GM12872 (cell line): ENCODE results near the gene MBD3L1.

Source experiments
- TF ChIP-seq, protein P1 (sequence below): IDR thresholded peaks from 3 replicates; pipeline ENCODE4 v1.5.1; 2011; ENCODE audit warnings: low read depth, mild to moderate bottlenecking, low read length, moderate library complexity; ENCODE audit not compliant: insufficient read depth

Gene MBD3L1

DNA sequence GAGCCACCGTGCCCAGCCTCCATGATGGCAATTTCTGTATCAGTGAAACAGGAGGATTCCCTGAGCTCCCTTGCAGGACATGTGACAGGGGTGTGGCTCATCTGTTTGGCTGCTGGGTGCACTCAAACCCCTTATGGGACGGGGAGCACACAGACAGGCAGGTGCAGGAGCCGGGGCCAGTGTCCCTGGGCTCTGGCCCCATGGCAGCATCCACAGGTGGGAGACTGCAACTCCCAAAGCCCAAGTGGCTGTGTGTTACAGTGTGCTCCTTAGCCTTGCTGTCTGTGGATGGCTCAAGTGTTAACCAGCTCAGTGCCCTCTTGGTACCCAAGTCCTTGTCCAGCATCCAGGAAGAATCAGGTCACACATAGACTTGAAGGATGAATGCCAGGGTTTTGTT is 14.6 kb downstream of the MBD3L1 start:
- TF ChIP-seq, protein P1, sequence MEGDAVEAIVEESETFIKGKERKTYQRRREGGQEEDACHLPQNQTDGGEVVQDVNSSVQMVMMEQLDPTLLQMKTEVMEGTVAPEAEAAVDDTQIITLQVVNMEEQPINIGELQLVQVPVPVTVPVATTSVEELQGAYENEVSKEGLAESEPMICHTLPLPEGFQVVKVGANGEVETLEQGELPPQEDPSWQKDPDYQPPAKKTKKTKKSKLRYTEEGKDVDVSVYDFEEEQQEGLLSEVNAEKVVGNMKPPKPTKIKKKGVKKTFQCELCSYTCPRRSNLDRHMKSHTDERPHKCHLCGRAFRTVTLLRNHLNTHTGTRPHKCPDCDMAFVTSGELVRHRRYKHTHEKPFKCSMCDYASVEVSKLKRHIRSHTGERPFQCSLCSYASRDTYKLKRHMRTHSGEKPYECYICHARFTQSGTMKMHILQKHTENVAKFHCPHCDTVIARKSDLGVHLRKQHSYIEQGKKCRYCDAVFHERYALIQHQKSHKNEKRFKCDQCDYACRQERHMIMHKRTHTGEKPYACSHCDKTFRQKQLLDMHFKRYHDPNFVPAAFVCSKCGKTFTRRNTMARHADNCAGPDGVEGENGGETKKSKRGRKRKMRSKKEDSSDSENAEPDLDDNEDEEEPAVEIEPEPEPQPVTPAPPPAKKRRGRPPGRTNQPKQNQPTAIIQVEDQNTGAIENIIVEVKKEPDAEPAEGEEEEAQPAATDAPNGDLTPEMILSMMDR = no peak

DNA sequence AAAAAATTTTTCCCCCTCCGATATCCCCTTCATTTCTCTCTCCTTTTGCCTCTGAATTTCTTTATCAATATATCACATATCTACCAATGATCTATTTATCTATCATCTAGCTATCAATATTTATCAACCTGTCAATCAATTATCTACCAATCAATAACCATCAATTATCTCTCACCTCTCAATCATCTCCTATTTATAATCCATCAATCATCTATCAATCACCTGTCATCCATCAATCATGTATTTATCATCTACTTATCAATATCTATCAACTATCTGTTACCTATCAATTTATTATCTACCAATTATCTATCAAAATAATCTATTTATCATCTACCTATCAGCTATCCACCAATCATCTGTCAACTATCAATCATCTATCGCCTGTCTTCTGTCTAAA is 17.1 kb downstream of the MBD3L1 start:
- TF ChIP-seq, protein P1 = no peak

DNA sequence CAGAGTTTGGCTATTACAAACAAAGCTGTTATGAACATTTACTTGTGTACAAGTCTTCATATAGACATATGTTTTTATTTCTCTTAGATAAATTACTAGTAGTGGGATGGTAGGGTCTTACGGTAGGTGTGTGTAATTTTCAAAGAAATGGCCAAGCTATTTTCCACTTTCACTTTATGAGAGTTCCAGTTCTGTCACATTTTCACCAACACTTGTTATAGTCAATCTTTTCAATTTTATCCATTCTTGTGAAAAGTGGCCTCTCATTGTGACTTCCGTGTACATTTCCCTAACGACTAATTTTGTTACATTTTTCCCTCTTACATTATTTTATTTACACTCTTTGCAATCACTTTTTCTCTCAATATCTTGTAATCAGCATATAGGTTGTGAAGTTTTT is 18.3 kb downstream of the MBD3L1 start:
- TF ChIP-seq, protein P1 = no peak

DNA sequence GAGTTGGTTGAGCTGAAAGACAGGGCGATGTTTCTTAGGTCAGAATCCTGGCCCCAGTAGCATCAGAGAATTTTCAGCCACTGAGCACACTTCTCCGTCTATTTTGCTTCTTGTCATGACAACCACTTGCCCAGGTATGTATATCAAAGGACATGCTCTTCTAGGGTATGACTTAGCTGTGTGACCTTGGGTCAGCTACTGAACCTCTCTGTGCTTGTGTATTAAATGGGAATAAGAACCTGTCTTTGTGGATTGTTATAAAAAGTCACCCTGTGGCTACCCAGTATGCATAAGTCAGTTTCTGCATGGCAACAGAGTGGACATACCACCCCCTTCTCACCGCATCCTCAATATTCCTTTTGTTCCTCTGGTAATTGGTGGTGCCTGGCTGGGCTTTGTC is 26.1 kb downstream of the MBD3L1 start:
- TF ChIP-seq, protein P1 = no peak

DNA sequence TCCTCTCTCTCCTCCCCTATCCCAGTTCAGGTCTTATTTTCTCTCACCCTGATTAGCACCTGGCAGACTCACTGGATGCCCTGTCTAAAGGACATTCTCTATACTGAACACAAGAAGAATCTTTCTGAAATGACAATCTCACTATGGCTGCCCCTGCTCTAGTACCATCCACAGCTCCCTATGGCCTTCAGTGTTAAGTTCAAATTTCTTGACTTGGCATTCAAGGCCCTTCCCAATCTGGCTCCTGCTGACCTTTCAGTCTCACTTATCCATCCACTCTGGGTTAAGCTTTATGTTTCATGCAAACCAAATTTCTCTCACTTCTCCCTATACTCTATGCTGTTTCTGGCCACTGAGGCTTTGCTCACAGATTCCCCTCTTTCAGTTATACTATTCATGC is 34.2 kb downstream of the MBD3L1 start:
- TF ChIP-seq, protein P1 = no peak

DNA sequence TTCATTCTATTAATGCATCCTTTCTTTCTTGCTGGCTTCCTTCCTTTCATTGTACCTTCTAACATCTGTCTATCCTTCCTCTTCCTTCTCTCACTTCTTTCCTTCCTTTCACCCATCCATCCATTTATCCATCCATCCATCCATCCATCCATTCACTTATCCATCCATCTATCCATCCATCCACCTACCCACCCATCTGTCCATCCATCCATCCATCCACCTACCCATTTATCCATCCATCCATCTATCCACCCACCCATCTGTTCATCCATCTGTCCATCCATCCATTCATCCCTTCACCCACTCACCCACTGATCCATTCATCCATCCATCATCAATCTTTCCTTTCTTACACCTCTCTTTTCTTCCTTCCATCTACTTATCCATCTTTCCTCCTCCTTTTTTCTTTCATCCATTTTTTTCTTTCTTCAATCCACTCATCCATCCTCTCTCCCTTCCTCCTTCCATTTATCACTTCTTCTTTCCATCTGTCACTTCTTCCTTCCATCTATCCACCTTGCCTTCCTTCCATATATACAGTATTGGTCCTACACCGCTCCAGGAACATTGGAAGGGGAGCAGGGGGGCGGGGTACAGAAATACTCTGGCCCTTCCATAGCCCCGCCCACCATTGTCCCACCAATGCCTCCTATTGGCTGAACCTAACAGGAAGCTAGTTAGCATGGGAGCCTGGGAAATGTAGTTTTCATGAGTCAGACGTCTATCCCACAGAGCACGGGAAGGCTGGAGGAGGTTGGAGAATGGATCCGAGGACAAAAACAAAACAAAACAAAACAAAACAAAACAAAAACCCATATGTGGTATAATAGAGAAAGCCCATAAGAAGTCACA is 45.9 kb downstream of the MBD3L1 start:
- TF ChIP-seq, protein P1 = no peak

DNA sequence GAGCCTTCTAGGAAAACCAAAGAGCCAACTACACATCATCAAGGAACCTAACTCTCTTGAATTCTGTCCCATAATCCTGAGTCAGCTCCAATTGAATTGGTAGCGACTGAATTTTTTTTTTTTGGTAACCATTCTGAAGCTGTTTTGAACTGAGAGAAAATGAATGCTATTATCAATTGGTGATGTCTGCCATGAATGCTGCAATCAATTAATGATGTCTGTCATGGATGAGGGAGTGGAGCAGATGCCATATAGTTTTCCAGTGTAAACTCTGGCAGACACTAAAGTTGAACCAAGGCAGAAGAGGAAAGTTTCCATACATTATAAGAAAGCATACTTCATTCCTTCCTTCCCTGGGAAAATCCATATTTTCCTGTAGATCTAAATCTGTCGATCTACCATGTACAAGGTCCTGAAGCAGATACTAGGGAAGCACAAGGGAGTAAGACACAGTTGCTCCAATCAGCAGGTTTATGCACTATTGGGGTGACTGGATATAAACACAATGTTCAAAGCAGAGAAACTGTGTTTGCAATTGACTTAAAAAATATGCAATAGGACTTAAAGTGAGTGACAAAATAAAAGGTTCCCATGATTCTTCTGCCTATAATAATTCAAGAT is 48.8 kb downstream of the MBD3L1 start:
- TF ChIP-seq, protein P1 = no peak
